Fibroblast of lung (primary cell): ENCODE results near the gene MPV17L2. TPM values are rescaled to one million over a fixed set of nuclear protein-coding genes. Genes with fewer than 3 reads are reported as not detected.

Experiments
- DNase-seq, 2 donors: peaks; one replicate each; pipeline versions ENCODE4 v3.0.0 to v3.0.0-alpha.2; 2010; ENCODE audit warnings: low read depth in 2 of 2
- H2AFZ ChIP-seq: 2 replicates; pipeline ENCODE4 v1.5.1; 2012; ENCODE audit warnings: low read length, control low read depth, inconsistent platforms
- H3K27ac ChIP-seq: 2 replicates; pipeline ENCODE4 v1.5.1; 2011; ENCODE audit warnings: low read length, control low read depth; ENCODE audit not compliant: insufficient read depth
- H3K27me3 ChIP-seq: 2 replicates; pipeline ENCODE4 v1.5.1; 2011; ENCODE audit warnings: mild to moderate bottlenecking, low read length; ENCODE audit not compliant: control insufficient read depth, insufficient read depth
- H3K36me3 ChIP-seq: 2 replicates; pipeline ENCODE4 v1.5.1; 2011; ENCODE audit warnings: low read length; ENCODE audit not compliant: control insufficient read depth, insufficient read depth
- H3K4me1 ChIP-seq: 2 replicates; pipeline ENCODE4 v1.5.1; 2011; ENCODE audit warnings: low read length; ENCODE audit not compliant: control insufficient read depth, insufficient read depth; ENCODE audit errors: extremely low read depth
- H3K4me2 ChIP-seq: 2 replicates; pipeline ENCODE4 v1.5.1; 2011; ENCODE audit warnings: low read length, control low read depth; ENCODE audit not compliant: insufficient read depth; ENCODE audit errors: extremely low read depth
- H3K4me3 ChIP-seq, 4 experiments: fragments of 200-600 bp in 1 of 4; sonication (generic) in 1 of 4; replicated peaks in 1 of 4; 2 replicates each; pipeline ENCODE4 v1.5.1; 2011 to 2016; ENCODE audit warnings: low read length in 4 of 4, low read depth in 3 of 4, mild to moderate bottlenecking in 3 of 4, control low read depth in 2 of 4, inconsistent platforms in 1 of 4, mixed read lengths in 1 of 4; ENCODE audit not compliant: insufficient read depth in 1 of 4; ENCODE audit errors: control extremely low read depth in 1 of 4
- H3K79me2 ChIP-seq: 2 replicates; pipeline ENCODE4 v1.5.1; 2012; ENCODE audit warnings: mild to moderate bottlenecking, low read length, inconsistent platforms; ENCODE audit not compliant: control insufficient read depth, insufficient read depth
- H3K9ac ChIP-seq: 2 replicates; pipeline ENCODE4 v1.5.1; 2011; ENCODE audit warnings: mild to moderate bottlenecking, low read length, control low read depth; ENCODE audit not compliant: insufficient read depth
- H3K9me3 ChIP-seq: 2 replicates; pipeline ENCODE4 v1.5.1; 2012; ENCODE audit warnings: low read depth, low read length; ENCODE audit not compliant: control insufficient read depth, insufficient read depth
- H4K20me1 ChIP-seq: 2 replicates; pipeline ENCODE4 v1.5.1; 2011; ENCODE audit warnings: low read length; ENCODE audit not compliant: control insufficient read depth, insufficient read depth; ENCODE audit errors: extremely low read depth
- CTCF ChIP-seq, 2 donors: IDR thresholded peaks in 1 of 2; conservative IDR thresholded peaks in 1 of 2; 1 replicate in 1 of 2; 2 replicates in 1 of 2; pipeline ENCODE4 v1.5.1; 2011 to 2012; ENCODE audit warnings: low read length in 2 of 2, control low read depth in 1 of 2, inconsistent platforms in 1 of 2, low read depth in 1 of 2, mild to moderate bottlenecking in 1 of 2
- EZH2 ChIP-seq: IDR thresholded peaks from 2 replicates; pipeline ENCODE4 v1.5.1; 2012; ENCODE audit warnings: low read length, control low read depth, mild to moderate bottlenecking; ENCODE audit errors: missing control alignments
- polyA plus RNA-seq, 2 donors: library from polyadenylated mRNA; depleted of rRNA in 1 of 2; stranded (reverse) in 1 of 2; unstranded in 1 of 2; fragments of >200 nt; gene quantifications; 2 replicates each; pipeline ENCODE4 v1.2.1, GENCODE V29; 2011 to 2012; ENCODE audit warnings: missing spikeins in 1 of 2
- total RNA-seq: library from RNA; depleted of rRNA; stranded (reverse); fragments of >200 nt; gene quantifications from 2 replicates; pipeline ENCODE4 v1.2.1, GENCODE V29; 2014

MPV17L2 gene
- total and polyA plus RNA-seq, 2 donors (not counting 1 experiment from before 2014, with no cell fraction given) = 4.1 to 9.4 TPM

GRCh38 chr19:18152817-18153555 lies 40.0 kb upstream of the MPV17L2 start, which contains the start of gene PIK3R2:
Gene PIK3R2 (plus strand): TSS chr19:18153163. CDS start chr19:18155880, 2,717 bp downstream.
- peaks cover 7% of the 10 kb centered on the region for H3K36me3 ChIP-seq
- TF ChIP-seq EZH2 = no peak
- TF ChIP-seq CTCF (conservative IDR thresholded peaks at IDR 0.05 in 1 of 2, IDR thresholded peaks at IDR 0.05 in 1 of 2; ENCODE audit: low read depth in 1 of 2, low read length in 2 of 2) = no peak
- H2AFZ ChIP-seq = peak within 1 kb of the TSS; percentile 95
- no peaks in the 10 kb centered on the region for H4K20me1 ChIP-seq
- H3K4me1 ChIP-seq = peaks cover 18% of the 10 kb centered on the region
- H3K27ac ChIP-seq = peak within 1 kb of the TSS; percentile 97
- H3K27me3 ChIP-seq = no peaks in the 10 kb centered on the region
- peak within 1 kb of the TSS; percentile 99 for H3K4me2 ChIP-seq
- peaks cover 15% of the 10 kb centered on the region for H3K79me2 ChIP-seq
- peak within 1 kb of the TSS; percentile 78 to 87 (median 86) for H3K4me3 ChIP-seq
- H3K9me3 ChIP-seq = no peaks in the 10 kb centered on the region
- peak within 1 kb of the TSS; percentile 89 for H3K9ac ChIP-seq
- DNase-seq = peak; percentile 94 to 99

- Histone ChIP-seq H3K27ac (peak overlapping the region; percentile 78), H3K4me1 (peaks cover 18% of the 10 kb centered on the region), H3K4me3 (peak overlapping the region; percentile 77 to 87 (median 86)), H3K9me3 (no peaks in the 10 kb centered on the region), H2AFZ (peak overlapping the region; percentile 21), H3K4me2 (peak overlapping the region; percentile 81), H3K9ac (peak overlapping the region; percentile 89), H3K27me3 (no peaks in the 10 kb centered on the region), H4K20me1 (no peaks in the 10 kb centered on the region), H3K36me3 (peaks cover 7% of the 10 kb centered on the region), H3K79me2 (peaks cover 15% of the 10 kb centered on the region)
- DNase-seq = no peak
- TF ChIP-seq CTCF (conservative IDR thresholded peaks at IDR 0.05 in 1 of 2, IDR thresholded peaks at IDR 0.05 in 1 of 2; ENCODE audit: low read depth in 1 of 2, low read length in 2 of 2) (no peak), EZH2 (no peak)
These were observed 39.4 kb upstream of the MPV17L2 start for GRCh38 chr19:18153556-18154134.
